ENCODE data around the gene SUMF1.

SUMF1 gene

DNA sequence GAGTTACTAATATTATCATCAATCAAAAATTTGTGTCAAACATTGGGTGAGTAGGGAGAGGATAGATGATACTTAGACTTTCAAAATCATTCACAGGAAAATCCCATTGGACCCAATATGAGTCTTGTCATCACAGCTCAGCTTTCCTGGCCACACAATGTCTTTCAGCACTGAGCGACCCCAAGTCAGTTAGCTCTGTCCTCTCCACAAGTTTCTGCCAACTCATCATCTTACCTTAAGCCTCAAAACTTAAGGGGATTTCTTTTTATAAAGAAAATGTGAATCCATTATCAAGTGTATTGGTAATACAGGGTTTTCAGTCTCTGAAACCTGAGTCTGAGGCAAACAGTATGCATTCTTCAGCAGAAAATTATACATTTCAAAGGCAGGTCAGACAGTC is 55.8 kb downstream of the SUMF1 start:
- DNase-seq (ENCODE audit: low read depth) = no peak
- H3K4me3 ChIP-seq (ENCODE audit: control insufficient read depth, low read depth, low read length) = no peak overlapping the region
- TF ChIP-seq, protein P1, sequence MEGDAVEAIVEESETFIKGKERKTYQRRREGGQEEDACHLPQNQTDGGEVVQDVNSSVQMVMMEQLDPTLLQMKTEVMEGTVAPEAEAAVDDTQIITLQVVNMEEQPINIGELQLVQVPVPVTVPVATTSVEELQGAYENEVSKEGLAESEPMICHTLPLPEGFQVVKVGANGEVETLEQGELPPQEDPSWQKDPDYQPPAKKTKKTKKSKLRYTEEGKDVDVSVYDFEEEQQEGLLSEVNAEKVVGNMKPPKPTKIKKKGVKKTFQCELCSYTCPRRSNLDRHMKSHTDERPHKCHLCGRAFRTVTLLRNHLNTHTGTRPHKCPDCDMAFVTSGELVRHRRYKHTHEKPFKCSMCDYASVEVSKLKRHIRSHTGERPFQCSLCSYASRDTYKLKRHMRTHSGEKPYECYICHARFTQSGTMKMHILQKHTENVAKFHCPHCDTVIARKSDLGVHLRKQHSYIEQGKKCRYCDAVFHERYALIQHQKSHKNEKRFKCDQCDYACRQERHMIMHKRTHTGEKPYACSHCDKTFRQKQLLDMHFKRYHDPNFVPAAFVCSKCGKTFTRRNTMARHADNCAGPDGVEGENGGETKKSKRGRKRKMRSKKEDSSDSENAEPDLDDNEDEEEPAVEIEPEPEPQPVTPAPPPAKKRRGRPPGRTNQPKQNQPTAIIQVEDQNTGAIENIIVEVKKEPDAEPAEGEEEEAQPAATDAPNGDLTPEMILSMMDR (IDR thresholded peaks at IDR 0.05; ENCODE audit: control insufficient read depth, insufficient read depth, low read depth, low read length, missing control alignments) = no peak

GRCh38 chr3:4410606-4411005 is 56.5 kb downstream of the SUMF1 start:
- TF ChIP-seq, protein P1 (IDR thresholded peaks at IDR 0.05; ENCODE audit: control insufficient read depth, insufficient read depth, low read depth, low read length, missing control alignments) = no peak
- no peak overlapping the region for H3K4me3 ChIP-seq (ENCODE audit: control insufficient read depth, low read depth, low read length)
- DNase-seq (ENCODE audit: low read depth) = no peak

GRCh38 chr3:4409971-4410573 is 57.0 kb downstream of the SUMF1 start:
- TF ChIP-seq, protein P1 (IDR thresholded peaks at IDR 0.05; ENCODE audit: control insufficient read depth, insufficient read depth, low read depth, low read length, missing control alignments) = no peak
- no peak for DNase-seq (ENCODE audit: low read depth)
- no peak overlapping the region for H3K4me3 ChIP-seq (ENCODE audit: control insufficient read depth, low read depth, low read length)

GRCh38 chr3:4409415-4409814 is 57.7 kb downstream of the SUMF1 start:
- no peak overlapping the region for H3K4me3 ChIP-seq (ENCODE audit: control insufficient read depth, low read depth, low read length)
- TF ChIP-seq, protein P1 (IDR thresholded peaks at IDR 0.05; ENCODE audit: control insufficient read depth, insufficient read depth, low read depth, low read length, missing control alignments) = no peak
- no peak for DNase-seq (ENCODE audit: low read depth)

- TF ChIP-seq, protein P1 (IDR thresholded peaks at IDR 0.05; ENCODE audit: control insufficient read depth, insufficient read depth, low read depth, low read length, missing control alignments) = no peak
- DNase-seq (ENCODE audit: low read depth) = no peak
- H3K4me3 ChIP-seq (ENCODE audit: control insufficient read depth, low read depth, low read length) = no peak overlapping the region
Observed at GRCh38 chr3:4408958-4409357, 58.1 kb downstream of the SUMF1 start.

DNA sequence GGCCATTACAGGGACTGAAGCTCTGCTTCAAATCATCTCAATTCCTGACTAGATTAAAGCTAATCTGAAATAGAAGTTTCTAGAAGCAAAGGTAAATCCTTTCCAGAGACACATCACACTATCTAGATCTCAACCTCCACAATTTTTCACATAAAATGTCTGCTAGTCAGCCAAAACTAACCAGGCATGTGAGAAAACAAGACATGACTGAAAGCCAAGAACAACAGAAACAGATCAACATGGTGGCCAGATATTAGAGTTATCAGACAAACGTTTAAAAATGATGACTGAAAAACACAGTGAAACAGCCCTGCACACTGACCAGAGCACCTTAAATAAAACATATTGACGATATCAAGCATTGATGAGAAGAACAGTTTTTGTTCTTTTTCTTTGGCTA is 59.1 kb downstream of the SUMF1 start:
- no peak overlapping the region for H3K4me3 ChIP-seq (ENCODE audit: control insufficient read depth, low read depth, low read length)
- TF ChIP-seq, protein P1 (IDR thresholded peaks at IDR 0.05; ENCODE audit: control insufficient read depth, insufficient read depth, low read depth, low read length, missing control alignments) = no peak
- DNase-seq (ENCODE audit: low read depth) = no peak
